Measurements from ENCODE around the gene LTB.

DNA sequence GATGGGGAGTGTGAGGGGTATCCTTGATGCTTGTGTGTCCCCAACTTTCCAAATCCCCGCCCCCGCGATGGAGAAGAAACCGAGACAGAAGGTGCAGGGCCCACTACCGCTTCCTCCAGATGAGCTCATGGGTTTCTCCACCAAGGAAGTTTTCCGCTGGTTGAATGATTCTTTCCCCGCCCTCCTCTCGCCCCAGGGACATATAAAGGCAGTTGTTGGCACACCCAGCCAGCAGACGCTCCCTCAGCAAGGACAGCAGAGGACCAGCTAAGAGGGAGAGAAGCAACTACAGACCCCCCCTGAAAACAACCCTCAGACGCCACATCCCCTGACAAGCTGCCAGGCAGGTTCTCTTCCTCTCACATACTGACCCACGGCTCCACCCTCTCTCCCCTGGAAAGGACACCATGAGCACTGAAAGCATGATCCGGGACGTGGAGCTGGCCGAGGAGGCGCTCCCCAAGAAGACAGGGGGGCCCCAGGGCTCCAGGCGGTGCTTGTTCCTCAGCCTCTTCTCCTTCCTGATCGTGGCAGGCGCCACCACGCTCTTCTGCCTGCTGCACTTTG, 6.8 kb downstream of the LTB start, which contains the start of gene TNF:
- TF ChIP-seq POLR2A (IDR thresholded peaks at IDR 0.05) = peak in 1 of 2 donors; percentile 41
- TF ChIP-seq, protein P1, sequence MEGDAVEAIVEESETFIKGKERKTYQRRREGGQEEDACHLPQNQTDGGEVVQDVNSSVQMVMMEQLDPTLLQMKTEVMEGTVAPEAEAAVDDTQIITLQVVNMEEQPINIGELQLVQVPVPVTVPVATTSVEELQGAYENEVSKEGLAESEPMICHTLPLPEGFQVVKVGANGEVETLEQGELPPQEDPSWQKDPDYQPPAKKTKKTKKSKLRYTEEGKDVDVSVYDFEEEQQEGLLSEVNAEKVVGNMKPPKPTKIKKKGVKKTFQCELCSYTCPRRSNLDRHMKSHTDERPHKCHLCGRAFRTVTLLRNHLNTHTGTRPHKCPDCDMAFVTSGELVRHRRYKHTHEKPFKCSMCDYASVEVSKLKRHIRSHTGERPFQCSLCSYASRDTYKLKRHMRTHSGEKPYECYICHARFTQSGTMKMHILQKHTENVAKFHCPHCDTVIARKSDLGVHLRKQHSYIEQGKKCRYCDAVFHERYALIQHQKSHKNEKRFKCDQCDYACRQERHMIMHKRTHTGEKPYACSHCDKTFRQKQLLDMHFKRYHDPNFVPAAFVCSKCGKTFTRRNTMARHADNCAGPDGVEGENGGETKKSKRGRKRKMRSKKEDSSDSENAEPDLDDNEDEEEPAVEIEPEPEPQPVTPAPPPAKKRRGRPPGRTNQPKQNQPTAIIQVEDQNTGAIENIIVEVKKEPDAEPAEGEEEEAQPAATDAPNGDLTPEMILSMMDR (IDR thresholded peaks at IDR 0.05) = no peak
